Upper lobe of right lung (tissue), 1 donor: Measurements from ENCODE around the gene CCNL2. TPM values are rescaled to one million over a fixed set of nuclear protein-coding genes. Genes with fewer than 3 reads are reported as not detected.

ENCODE experiments used
- ATAC-seq: fragments of 200-7000 bp; cut with Tn5 transposase; one replicate; pipeline ENCODE4 v1.9.1; 2020; ENCODE audit warnings: mild to moderate bottlenecking, moderate library complexity
- DNase-seq: peaks from one replicate; pipeline ENCODE4 v3.0.0-alpha.2; 2020
- H3K27ac ChIP-seq: fragments of 200-600 bp; one replicate; pipeline ENCODE4 v1.8.0; 2022
- H3K27me3 ChIP-seq: fragments of 200-600 bp; one replicate; pipeline ENCODE4 v1.8.0; 2022; ENCODE audit warnings: mild to moderate bottlenecking
- H3K36me3 ChIP-seq: fragments of 200-600 bp; one replicate; pipeline ENCODE4 v1.8.0; 2022
- H3K4me1 ChIP-seq: fragments of 200-600 bp; one replicate; pipeline ENCODE4 v1.8.0; 2022
- H3K4me3 ChIP-seq: fragments of 200-600 bp; one replicate; pipeline ENCODE4 v1.8.0; 2022; ENCODE audit warnings: mild to moderate bottlenecking
- H3K9me3 ChIP-seq: fragments of 200-600 bp; one replicate; pipeline ENCODE4 v1.8.0; 2022
- intact Hi-C: fragments of 100-400 bp; cut with DNase I; formaldehyde crosslinking; loops from one replicate; pipeline ENCODE4 v1.11.0; 2022
- total RNA-seq: library from RNA; stranded (reverse); fragmentation: NEBNext Ultra II Directional; extraction: Animal tissue kit (Norgen Biotek cat#: 25700); gene quantifications from one replicate; pipeline ENCODE4 v1.2.1, GENCODE V29; 2021
- TF ChIP-seq, protein P1 (sequence below): fragments of 200-600 bp; IDR thresholded peaks from one replicate; pipeline ENCODE4 v1.8.0; 2022; ENCODE audit warnings: antibody characterized with exemption
- donor health status: DM: no; HTN: yes; CAD: no; lungs with severe emphysema.

Gene CCNL2
- total RNA-seq, 1 donor from 2014 or later: 165 TPM

DNA sequence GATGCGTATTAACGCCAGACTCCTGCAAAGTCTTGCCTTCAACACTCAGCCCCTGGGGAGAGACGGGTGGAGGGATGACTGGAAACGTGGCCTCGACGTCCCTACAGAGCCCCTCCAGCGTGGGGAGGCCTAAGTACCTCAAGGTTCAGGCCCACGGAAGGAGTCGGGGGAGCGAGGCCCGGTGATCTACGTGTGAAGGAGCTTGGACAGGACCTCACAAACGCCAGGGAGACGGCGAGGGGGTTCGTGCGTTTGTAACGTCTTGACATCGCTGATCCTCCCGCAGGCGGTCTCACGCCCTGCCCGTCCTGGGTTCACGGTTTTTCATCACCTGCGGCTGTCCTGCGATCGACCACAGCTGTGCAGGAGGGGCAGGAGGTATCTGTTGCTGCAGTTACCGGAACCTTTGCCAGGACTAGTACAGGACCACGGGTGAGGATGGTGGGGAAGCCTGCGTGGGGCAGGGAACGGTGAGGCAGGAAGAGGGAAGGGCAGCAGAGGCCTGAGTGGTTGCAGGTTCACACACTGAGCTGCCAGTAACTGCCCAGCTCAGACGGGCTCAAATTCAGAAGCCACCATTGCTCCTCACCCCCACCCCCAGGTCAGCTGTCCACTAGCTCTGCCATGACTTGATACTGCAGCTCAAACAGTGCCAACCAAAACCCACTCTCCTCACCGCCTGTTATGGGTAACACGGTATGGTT, 889 bp upstream of the CCNL2 start:
- Histone ChIP-seq H3K27me3 (no peaks in the 10 kb centered on the region), H3K9me3 (no peaks in the 10 kb centered on the region), H3K4me3 (peak overlapping the region; percentile 99), H3K4me1 (peaks cover 22% of the 10 kb centered on the region), H3K27ac (peak overlapping the region; percentile 94), H3K36me3 (peaks cover 68% of the 10 kb centered on the region)
- TF ChIP-seq, protein P1, sequence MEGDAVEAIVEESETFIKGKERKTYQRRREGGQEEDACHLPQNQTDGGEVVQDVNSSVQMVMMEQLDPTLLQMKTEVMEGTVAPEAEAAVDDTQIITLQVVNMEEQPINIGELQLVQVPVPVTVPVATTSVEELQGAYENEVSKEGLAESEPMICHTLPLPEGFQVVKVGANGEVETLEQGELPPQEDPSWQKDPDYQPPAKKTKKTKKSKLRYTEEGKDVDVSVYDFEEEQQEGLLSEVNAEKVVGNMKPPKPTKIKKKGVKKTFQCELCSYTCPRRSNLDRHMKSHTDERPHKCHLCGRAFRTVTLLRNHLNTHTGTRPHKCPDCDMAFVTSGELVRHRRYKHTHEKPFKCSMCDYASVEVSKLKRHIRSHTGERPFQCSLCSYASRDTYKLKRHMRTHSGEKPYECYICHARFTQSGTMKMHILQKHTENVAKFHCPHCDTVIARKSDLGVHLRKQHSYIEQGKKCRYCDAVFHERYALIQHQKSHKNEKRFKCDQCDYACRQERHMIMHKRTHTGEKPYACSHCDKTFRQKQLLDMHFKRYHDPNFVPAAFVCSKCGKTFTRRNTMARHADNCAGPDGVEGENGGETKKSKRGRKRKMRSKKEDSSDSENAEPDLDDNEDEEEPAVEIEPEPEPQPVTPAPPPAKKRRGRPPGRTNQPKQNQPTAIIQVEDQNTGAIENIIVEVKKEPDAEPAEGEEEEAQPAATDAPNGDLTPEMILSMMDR: no peak
- intact Hi-C loops: no loop called here
- ATAC-seq (no peak), DNase-seq (no peak)

DNA sequence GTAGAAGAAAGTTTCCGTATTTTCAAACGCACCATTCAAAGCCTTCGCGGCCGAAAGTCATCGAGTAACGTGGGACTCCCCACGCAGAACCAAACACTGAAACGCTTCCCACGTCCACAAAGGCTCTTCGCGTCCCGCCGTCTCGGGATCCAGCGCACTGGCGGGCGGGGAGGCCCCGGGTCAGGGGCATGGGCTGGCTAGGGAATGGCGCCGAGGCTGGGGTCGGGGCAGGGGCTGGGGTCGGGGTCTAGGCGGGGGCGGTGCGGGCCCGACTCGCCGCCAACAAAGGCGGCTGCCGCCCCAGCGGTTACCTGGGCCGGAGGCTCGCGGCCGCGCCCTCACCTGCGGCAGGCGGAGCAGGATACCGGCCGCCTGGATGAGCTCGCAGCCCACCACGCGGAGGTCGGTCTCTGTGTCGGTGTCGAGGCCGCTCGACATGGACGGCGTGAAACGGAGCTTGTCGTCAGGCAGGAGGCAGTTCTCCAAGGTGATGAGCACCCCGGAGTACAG, 403 bp downstream of the CCNL2 start:
- no peak for DNase-seq
- H3K27ac ChIP-seq: peak overlapping the region; percentile 94
- intact Hi-C loops: no loop called here
- H3K9me3 ChIP-seq: no peaks in the 10 kb centered on the region
- H3K36me3 ChIP-seq: peaks cover 71% of the 10 kb centered on the region
- H3K4me3 ChIP-seq: peak overlapping the region; percentile 99
- TF ChIP-seq, protein P1: no peak
- H3K27me3 ChIP-seq: no peaks in the 10 kb centered on the region
- H3K4me1 ChIP-seq: peaks cover 22% of the 10 kb centered on the region
- ATAC-seq: peak; percentile 1

DNA sequence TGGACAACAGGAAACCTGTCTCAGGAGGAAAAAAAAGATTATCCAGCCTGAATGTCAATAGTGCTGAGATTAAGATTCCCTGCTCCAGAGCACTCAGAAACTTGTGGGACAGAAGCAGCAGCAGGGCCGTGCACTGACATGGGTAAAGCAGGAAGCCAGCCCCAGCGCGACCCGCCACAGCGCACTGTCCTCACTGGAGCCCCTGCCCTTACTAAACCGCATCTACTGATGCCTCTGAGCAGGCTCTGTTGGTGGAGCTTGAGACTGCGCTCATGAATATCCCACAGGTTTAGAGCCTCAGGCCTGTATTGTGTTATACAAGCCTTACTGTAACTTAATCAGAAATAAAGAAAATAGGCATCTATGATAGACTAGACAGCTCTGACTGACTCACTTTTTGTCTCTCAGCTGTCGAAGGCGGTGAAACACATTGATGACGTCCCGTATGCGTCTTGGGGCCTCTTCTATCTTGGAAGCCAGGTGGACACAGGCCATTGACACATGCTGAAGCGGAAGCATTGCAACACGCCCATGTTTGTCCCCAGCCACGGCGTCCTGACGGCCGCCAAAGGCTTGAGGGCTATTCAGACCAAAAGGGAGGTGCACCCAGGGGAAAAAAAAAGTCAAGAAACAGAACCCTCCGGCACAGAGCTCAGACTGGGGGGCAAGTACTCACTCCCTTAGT, 1.2 kb downstream of the CCNL2 start:
- peak overlapping the region; percentile 99 for H3K4me3 ChIP-seq
- TF ChIP-seq, protein P1: no peak
- intact Hi-C loops: no loop called here
- no peaks in the 10 kb centered on the region for H3K9me3 ChIP-seq
- peaks cover 22% of the 10 kb centered on the region for H3K4me1 ChIP-seq
- H3K27me3 ChIP-seq: no peaks in the 10 kb centered on the region
- DNase-seq (no peak), ATAC-seq (no peak)
- peak overlapping the region; percentile 94 for H3K27ac ChIP-seq
- H3K36me3 ChIP-seq: peaks cover 71% of the 10 kb centered on the region

DNA sequence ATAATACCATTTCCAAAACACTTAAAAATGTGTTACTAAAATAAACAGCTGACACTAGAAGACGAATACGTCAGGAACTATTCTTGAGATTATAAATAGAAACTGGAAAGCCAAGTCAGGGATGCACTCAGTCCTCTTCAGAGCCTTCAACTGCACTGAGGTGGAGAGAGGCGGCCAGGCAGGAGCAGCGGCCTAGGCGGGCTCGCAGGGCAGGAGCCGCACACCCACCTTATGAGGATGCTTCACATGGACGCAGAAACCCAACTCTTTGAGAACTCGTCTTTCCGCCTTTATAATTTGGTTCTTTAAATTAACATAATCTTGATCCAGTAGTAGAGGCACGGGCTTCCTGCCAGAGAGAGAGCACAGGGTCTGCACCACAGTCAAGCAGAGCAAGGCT, 4.0 kb downstream of the CCNL2 start:
- intact Hi-C loops: no loop called here
- TF ChIP-seq, protein P1: no peak

DNA sequence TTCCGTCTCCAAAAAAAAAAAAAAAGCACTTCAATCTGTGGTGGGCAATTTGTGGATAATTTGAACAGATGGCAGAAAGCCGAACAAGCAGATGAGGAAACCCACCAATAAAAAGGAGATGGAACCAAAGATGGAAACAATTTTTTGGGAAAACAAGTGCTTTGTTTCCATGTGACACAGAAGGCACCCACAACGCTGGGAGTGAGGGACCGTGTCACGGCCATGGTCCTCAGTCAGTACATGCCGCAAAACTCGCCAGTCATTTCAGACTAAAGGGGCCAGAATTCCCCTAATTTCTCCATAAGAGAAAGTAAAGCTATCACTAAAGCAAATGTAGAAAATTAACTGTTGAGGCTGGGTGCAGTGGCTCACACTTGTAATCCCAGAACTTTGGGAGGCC, 5.0 kb downstream of the CCNL2 start:
- intact Hi-C loops: no loop called here
- no peak for ATAC-seq
- Histone ChIP-seq H3K27me3 (no peaks in the 10 kb centered on the region), H3K36me3 (peaks cover 85% of the 10 kb centered on the region), H3K9me3 (no peaks in the 10 kb centered on the region), H3K27ac (no peak overlapping the region), H3K4me1 (peaks cover 11% of the 10 kb centered on the region), H3K4me3 (no peak overlapping the region)
- TF ChIP-seq, protein P1: no peak
- DNase-seq: no peak

More for the DNA sequence above, 4.0 kb downstream of the CCNL2 start:
- ATAC-seq (no peak), DNase-seq (no peak)
- Histone ChIP-seq H3K4me3 (no peak overlapping the region), H3K9me3 (no peaks in the 10 kb centered on the region), H3K4me1 (peaks cover 14% of the 10 kb centered on the region), H3K27me3 (no peaks in the 10 kb centered on the region), H3K36me3 (peaks cover 74% of the 10 kb centered on the region), H3K27ac (no peak overlapping the region)
